Stimulated activated CD4-positive, alpha-beta T cell treated with anti-CD3 and anti-CD28 coated beads, Interleukin-15, amount 100 ng/mL, for 48 hours (primary cell): ENCODE measurements around the gene MREG.

Experiments used
- DNase-seq, 2 donors: peaks; one replicate each; pipeline ENCODE4 v3.0.0-alpha.2; 2020; ENCODE audit warnings: low read depth in 2 of 2

MREG gene, protein sequence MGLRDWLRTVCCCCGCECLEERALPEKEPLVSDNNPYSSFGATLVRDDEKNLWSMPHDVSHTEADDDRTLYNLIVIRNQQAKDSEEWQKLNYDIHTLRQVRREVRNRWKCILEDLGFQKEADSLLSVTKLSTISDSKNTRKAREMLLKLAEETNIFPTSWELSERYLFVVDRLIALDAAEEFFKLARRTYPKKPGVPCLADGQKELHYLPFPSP

DNA sequence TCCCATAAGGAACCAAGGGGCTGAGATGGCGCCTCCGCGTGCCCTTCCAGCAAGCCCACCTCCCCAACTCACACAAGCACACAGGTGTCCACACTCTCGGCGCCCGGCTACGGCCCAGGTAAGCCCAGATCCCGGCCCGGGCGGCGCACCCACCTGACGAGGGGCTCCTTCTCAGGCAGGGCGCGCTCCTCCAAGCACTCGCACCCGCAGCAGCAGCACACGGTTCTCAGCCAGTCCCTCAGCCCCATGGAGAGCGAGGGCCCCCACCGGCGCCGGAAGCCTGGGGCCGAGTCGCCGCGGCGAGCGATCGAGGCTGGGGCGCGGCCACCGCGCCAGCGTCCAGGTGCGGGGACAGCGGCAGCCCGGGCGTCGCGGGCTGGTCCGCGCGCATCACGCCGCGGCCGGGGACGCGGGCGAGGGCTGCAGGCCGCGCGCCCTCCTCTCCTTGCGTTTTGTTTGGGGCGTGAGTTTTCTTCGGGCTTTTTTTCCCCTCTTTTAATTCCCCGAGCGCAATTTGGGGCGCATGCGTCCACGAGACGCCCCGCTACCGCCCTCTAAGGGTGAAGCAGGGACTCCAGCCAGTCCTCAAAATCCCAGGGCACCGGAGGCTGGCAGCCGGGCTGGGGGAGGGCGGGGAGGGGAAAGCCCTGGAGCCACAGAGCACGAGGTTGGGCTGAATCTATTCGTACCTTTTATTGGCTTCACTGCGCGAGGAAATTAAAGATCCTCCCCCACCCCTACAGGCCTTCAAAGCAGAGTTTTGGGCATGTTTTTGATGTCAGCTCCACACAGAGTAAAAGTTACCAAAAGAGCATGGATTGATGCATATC is at the start of gene MREG:
MREG (minus strand) TSS at position 472 of the 830 bp plus-strand sequence; CDS start at position 248, 224 bp downstream.
- DNase-seq, result peak; percentile 72 to 84

DNA sequence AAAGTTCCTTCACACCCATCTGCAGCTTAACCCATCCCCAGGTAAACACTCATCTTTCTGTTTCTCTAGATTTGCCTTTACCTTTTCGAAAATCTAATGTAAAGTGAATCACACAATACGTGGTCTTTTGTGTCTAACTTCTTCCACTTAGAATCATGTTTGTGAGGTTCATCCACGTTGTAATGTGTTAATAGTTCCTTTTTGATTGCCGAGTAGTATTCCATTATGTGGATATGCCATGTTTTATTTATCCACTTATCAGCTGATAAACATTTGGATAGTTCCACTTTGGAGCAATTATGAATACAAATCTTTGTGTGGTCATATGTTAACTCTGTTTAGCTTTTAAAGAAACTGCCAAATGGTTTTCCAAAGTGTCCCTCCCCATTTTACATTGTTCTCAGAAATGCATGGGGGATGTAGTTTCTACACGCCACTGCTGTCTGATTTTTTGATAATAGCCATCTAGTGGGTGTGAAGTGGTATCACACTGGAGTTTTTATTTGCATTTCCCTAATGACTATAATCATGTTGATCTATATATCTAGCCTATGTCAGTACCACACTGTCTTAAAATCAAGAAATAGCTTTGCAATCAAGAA is 46.0 kb upstream of the MREG start:
- no peak for DNase-seq

DNA sequence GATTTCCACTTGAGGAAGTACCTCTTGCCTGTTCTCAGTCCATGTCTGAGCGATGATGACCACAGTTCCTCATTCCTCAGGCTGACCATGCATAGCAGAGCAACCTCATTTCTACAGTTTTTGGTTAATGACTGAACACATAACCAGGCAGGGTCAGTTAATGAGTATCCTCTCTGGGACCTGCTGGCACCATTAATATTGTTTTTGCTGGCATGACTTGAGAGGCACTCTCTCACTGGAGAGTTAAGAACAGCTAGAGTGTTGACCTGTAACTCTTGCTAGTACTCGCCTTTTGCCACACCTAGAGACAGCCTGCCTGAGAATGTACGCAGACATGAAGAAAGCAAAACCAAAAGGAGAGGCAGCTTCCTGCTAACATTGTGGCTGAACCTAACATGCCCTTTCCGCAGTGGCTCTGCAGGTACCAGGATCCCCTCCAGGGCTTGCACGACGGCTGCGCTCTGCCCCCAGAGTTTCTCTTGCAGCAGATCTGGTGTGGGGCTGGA is 44.4 kb upstream of the MREG start:
- peak; percentile 29 to 31 for DNase-seq

DNA sequence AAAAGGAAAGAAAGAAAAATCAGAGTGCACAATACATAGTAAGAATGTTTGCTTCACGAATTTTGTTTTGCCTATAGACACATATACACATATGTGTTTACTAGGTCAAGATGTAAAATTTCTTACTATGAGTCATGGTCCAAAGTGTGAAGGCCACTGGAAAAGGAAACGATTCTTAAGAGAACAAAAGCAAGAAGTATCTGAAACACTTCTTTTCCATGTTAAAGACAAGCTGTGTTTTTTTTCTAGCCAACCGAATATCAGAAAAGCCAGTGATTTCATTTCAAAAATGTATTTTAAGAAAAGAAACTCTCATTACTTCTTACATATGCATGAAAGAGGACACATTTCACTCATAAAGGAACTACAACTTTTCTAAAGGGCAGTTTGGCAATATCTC is 43.4 kb upstream of the MREG start:
- DNase-seq, result no peak

DNA sequence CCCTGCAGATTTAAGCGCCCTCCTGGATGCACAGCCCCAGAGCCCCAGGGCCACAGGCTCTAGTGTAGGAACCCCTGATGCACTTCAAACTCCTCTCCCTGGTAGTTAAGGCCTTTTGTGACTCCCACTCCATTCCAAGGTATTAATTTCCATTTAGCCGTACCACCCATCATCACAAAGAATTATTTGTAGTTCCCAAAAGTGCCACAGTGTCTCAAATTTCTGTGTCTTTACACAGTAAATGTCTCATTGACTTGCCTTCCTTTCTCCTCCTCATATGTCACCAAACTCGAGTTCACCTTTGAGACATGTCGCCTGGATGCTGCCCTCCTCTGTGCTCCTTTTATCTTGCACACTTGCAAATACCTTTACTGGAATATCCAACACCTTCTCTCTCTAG is 42.3 kb upstream of the MREG start:
- DNase-seq, result no peak

- DNase-seq, result no peak
Measured at GRCh38 chr2:216052420-216052819, 39.1 kb upstream of the MREG start.

DNA sequence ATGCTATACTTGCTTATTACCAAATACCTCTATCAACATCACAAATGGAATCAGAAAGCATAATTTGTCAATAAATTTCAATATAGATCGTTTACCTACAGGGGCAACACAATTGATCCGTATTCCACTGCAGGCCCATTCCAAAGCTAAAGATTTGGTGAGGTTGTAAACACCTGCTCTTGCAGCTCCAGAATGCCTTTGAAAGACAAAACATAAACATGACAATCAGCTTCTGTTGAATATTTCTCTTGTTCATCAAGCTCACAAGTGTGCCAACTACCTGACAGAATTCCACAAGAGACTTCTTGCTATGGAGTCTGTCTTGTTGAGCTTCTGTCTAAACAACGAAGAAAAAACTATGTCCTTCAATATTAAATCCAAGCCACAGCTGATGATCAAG is 38.0 kb upstream of the MREG start:
- DNase-seq, result no peak

- no peak for DNase-seq
Measured at GRCh38 chr2:216049452-216049851, 36.1 kb upstream of the MREG start.

DNA sequence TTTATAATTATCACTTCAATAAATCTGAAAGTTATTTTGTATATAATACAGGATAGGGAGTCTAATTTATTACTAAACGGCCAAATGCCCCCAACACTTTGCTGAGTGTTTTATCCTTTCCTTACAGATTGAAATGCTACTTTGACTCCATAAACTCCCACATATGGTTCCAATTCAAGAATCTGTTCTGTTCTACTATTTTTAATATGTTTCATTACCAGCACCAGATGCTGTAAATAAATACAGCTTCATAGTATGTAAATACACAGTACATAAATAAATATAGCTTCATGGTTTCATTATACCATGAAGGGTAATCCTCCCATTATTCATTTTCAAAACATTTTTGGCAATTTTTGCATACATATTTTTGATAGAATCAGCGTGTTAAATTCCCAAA is 34.0 kb upstream of the MREG start:
- DNase-seq, result no peak

DNA sequence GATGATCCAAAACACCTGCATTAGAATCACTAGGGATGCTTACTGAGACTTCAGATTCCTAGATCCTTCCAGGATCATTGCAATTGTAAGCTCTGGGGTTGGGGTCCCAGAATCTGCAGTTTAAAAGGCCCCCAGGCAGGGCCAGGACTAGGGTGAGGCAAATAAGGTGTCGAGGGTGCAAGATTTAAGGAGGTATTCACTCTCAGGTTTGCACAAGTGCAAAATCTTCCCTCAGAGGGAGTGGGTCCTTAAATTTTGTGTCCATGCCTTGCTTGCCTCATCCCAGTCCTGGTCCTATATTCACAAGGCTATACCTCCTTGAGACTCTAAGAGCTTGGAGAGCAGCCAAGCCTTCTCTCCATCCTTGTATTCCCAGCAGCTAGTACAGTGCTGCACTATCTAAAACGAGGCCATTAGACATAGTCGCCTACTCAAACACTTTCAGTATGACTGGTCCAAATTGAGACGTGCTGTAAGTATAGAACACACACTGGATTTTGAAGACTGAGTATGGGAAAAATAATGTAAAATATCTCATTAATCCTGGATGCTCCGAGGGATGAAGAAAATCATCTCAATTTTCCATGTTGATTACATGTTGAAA is 31.6 kb upstream of the MREG start:
- DNase-seq, result no peak

DNA sequence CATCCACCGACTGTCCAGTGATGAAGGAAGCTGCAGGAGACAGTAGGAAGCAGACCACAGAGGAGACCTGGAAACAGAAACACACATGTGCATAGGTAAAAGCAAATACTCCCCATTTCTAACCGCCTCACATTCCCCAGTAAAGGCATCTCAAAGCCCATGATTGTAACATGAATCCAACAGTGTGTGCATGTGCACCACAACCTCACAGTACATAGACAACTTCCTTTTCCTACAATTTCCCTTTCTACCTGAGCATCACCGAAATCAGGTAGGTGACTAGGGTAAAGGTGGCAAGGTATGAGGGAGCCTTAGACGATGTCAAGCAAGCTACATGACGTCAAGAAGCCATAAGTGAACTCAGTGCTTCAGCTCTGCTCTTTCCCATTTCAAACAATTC is 30.6 kb upstream of the MREG start:
- DNase-seq, result no peak

GRCh38 chr2:216041438-216041837 is 28.1 kb upstream of the MREG start:
- no peak for DNase-seq

DNA sequence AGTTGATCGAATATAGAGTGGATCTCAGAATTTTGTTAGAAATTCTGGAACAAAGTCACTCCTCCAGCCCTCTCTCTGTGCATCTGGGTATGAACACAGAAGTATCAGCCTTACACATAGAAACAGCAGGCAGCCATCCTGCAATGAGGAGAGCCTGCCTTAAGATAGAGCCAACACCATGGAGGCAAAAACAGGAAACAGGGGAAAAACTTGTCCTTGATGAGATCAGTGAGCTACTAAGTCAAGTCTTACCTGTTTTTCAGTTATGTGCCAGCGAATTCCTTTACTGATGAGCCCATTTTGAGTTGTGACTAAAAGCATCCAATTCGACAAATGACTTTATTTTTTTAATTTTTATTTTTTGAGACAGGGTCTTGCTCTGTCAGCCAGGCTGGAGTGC is 26.6 kb upstream of the MREG start:
- no peak for DNase-seq

DNA sequence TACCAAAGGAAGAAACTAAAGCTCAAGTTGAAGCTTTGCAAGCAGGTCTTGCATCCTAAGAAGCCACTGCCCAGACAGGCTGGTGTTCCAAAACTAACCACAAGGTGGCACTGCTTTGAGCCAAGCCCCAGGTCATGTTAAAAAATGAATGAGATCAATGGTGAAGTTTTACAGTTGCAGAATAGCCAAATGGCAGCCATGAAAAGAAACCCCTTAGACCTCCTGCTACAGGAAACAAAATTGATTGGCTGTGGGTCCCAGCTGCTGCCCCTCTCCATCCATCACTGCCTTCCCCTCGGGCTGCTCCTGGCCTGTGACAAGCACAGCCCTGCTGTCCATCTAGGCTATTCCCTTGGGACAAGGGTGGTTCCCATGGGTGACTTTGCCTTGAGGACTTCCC is 20.7 kb upstream of the MREG start:
- peak; percentile 56 to 76 for DNase-seq

GRCh38 chr2:216033403-216033802 is 20.1 kb upstream of the MREG start:
- DNase-seq, result no peak

GRCh38 chr2:216031960-216032689 is 18.8 kb upstream of the MREG start:
- DNase-seq, result no peak

DNA sequence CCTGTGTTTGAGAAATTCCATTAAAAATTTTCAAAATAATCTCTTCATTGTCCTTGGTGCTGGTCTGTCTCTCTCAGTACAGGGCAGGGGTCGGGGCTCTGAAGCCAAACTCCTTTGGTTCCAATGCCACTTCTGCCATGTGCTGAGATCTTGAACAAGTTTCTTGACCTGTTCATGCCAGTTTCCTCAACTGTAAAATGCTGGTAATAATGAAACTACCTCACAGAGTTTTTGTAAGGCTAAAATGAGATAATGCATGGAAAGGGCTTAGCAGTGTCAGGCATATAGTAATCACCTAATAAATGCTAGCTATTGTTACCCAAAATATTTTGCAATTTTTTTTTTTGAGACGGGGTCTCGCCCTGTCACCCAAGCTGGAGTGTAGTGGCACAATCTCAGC is 16.9 kb upstream of the MREG start:
- no peak for DNase-seq

- DNase-seq, result no peak
Measured at GRCh38 chr2:216029416-216030129, 16.2 kb upstream of the MREG start.

GRCh38 chr2:216024779-216025336 is 11.5 kb upstream of the MREG start:
- no peak for DNase-seq

- DNase-seq, result no peak
Measured at GRCh38 chr2:216023055-216023648, 9.8 kb upstream of the MREG start.
